CD14-positive monocyte (primary cell): ENCODE data around the gene TSPOAP1. TPM values are rescaled to one million over a fixed set of nuclear protein-coding genes. Genes with fewer than 3 reads are reported as not detected.

Experiments used
- DNase-seq, 3 donors: peaks; one replicate each; pipeline ENCODE4 v3.0.0-alpha.2; 2011 to 2022
- H2AFZ ChIP-seq: 2 replicates; pipeline ENCODE4 v1.6.0; 2012; ENCODE audit warnings: mild to moderate bottlenecking, low read depth, low read length, inconsistent platforms; ENCODE audit not compliant: insufficient read depth, poor library complexity, severe bottlenecking
- H3K27ac ChIP-seq, 2 donors: 1 replicate in 1 of 2; 2 replicates in 1 of 2; pipeline ENCODE4 v1.5.1; 2012 to 2013; ENCODE audit warnings: low read length in 2 of 2, control low read depth in 1 of 2, inconsistent platforms in 1 of 2, low read depth in 1 of 2, mild to moderate bottlenecking in 1 of 2
- H3K27me3 ChIP-seq, 2 donors: one replicate each; pipeline versions ENCODE4 v1.6.0 to v1.6.1; 2011 to 2013; ENCODE audit warnings: low read length in 2 of 2; ENCODE audit not compliant: control insufficient read depth in 2 of 2, insufficient read depth in 2 of 2
- H3K36me3 ChIP-seq, 2 donors: replicated peaks in 1 of 2; 1 replicate in 1 of 2; 2 replicates in 1 of 2; pipeline versions ENCODE4 v1.5.1 to v1.6.1; 2012 to 2013; ENCODE audit warnings: low read length in 2 of 2, control low read depth in 1 of 2, inconsistent platforms in 1 of 2, mild to moderate bottlenecking in 1 of 2; ENCODE audit not compliant: insufficient read depth in 2 of 2, control insufficient read depth in 1 of 2
- H3K4me1 ChIP-seq, 2 donors: 1 replicate in 1 of 2; 2 replicates in 1 of 2; pipeline versions ENCODE4 v1.5.1 to v1.6.1; 2012 to 2013; ENCODE audit warnings: low read length in 2 of 2, control low read depth in 1 of 2, inconsistent platforms in 1 of 2, mild to moderate bottlenecking in 1 of 2, moderate library complexity in 1 of 2; ENCODE audit not compliant: insufficient read depth in 2 of 2, control insufficient read depth in 1 of 2
- H3K4me2 ChIP-seq: replicated peaks from 2 replicates; pipeline ENCODE3; 2012; ENCODE audit warnings: low read length, moderate library complexity, mild to moderate bottlenecking; ENCODE audit not compliant: poor library complexity, severe bottlenecking; ENCODE audit errors: extremely low read depth
- H3K4me3 ChIP-seq, 3 experiments: fragments of 200-600 bp in 1 of 3; sonication (generic) in 1 of 3; replicated peaks in 1 of 3; 1 replicate in 2 of 3; 2 replicates in 1 of 3; pipeline ENCODE4 v1.5.1; 2011 to 2013; ENCODE audit warnings: low read length in 3 of 3, mild to moderate bottlenecking in 3 of 3, control low read depth in 2 of 3, low read depth in 2 of 3, inconsistent platforms in 1 of 3, moderate library complexity in 1 of 3
- H3K79me2 ChIP-seq: 2 replicates; pipeline ENCODE4 v1.6.0; 2012; ENCODE audit warnings: mild to moderate bottlenecking, control low read depth, inconsistent platforms, low read length, moderate library complexity; ENCODE audit not compliant: insufficient read depth
- H3K9ac ChIP-seq: 2 replicates; pipeline ENCODE4 v1.6.0; 2017; ENCODE audit warnings: low read length, mild to moderate bottlenecking; ENCODE audit not compliant: insufficient read depth, poor library complexity, severe bottlenecking
- H3K9me3 ChIP-seq, 2 donors: replicated peaks in 1 of 2; 1 replicate in 1 of 2; 2 replicates in 1 of 2; pipeline versions ENCODE4 v1.5.1 to v1.6.1; 2012 to 2013; ENCODE audit warnings: low read length in 2 of 2, control low read depth in 1 of 2; ENCODE audit not compliant: control insufficient read depth in 1 of 2, insufficient read depth in 1 of 2
- H4K20me1 ChIP-seq: 2 replicates; pipeline ENCODE4 v1.6.0; 2012; ENCODE audit warnings: mild to moderate bottlenecking, low read length, control low read depth, moderate library complexity; ENCODE audit not compliant: insufficient read depth
- H3K27ac Mint-ChIP-seq, 7 donors: one replicate each; pipeline ENCODE4 v1.8.0; 2020; ENCODE audit warnings: mild to moderate bottlenecking in 7 of 7, mixed read lengths in 7 of 7, moderate library complexity in 6 of 7, inconsistent platforms in 2 of 7
- H3K27me3 Mint-ChIP-seq, 3 donors: one replicate each; pipeline ENCODE4 v1.8.0; 2021 to 2022; ENCODE audit warnings: low read depth in 3 of 3, mild to moderate bottlenecking in 3 of 3, mixed read lengths in 3 of 3, moderate library complexity in 3 of 3, inconsistent platforms in 1 of 3
- H3K36me3 Mint-ChIP-seq, 2 donors: one replicate each; pipeline ENCODE4 v1.8.0; 2020; ENCODE audit warnings: mixed read lengths in 2 of 2, inconsistent platforms in 1 of 2, mild to moderate bottlenecking in 1 of 2
- H3K4me1 Mint-ChIP-seq: one replicate; pipeline ENCODE4 v1.8.0; 2020; ENCODE audit warnings: mild to moderate bottlenecking, mixed read lengths
- H3K4me3 Mint-ChIP-seq, 2 donors: one replicate each; pipeline ENCODE4 v1.8.0; 2020; ENCODE audit warnings: mild to moderate bottlenecking in 2 of 2, mixed read lengths in 2 of 2, moderate library complexity in 1 of 2
- H3K9me3 Mint-ChIP-seq, 7 donors: one replicate each; pipeline ENCODE4 v1.8.0; 2020 to 2022; ENCODE audit warnings: mixed read lengths in 7 of 7, mild to moderate bottlenecking in 6 of 7, moderate library complexity in 6 of 7, inconsistent platforms in 2 of 7
- WGBS: methylation state at CpG from one replicate; pipeline ENCODE4 v1.1.5; 2013; ENCODE audit warnings: missing lambda C conversion rate; ENCODE audit not compliant: insufficient coverage; 5-methylcytosine and 5-hydroxymethylcytosine counted together
- intact Hi-C, 2 donors: fragments of 100-400 bp; cut with micrococcal nuclease; formaldehyde crosslinking; loops; one replicate each; pipeline versions ENCODE4 v1.15.0 to v1.15.1; 2023
- polyA plus RNA-seq, 3 donors: library from polyadenylated mRNA; depleted of rRNA in 1 of 3; unstranded in 2 of 3; stranded (reverse) in 1 of 3; fragments of 300-500 nt in 2 of 3; fragments of >200 nt in 1 of 3; fragmentation: Illumina TruSeq in 2 of 3; gene quantifications; 1 replicate in 2 of 3; 2 replicates in 1 of 3; pipeline ENCODE4 v1.2.3, GENCODE V29; 2012 to 2021
- TF ChIP-seq, protein P1 (sequence below): fragments of 200-600 bp; IDR thresholded peaks from one replicate; pipeline ENCODE4 v1.8.0; 2022; ENCODE audit warnings: antibody characterized with exemption, mild to moderate bottlenecking

TSPOAP1 gene
- polyA plus RNA-seq, 3 donors, result 0.10 to 14.0 (median 0.18) TPM

DNA sequence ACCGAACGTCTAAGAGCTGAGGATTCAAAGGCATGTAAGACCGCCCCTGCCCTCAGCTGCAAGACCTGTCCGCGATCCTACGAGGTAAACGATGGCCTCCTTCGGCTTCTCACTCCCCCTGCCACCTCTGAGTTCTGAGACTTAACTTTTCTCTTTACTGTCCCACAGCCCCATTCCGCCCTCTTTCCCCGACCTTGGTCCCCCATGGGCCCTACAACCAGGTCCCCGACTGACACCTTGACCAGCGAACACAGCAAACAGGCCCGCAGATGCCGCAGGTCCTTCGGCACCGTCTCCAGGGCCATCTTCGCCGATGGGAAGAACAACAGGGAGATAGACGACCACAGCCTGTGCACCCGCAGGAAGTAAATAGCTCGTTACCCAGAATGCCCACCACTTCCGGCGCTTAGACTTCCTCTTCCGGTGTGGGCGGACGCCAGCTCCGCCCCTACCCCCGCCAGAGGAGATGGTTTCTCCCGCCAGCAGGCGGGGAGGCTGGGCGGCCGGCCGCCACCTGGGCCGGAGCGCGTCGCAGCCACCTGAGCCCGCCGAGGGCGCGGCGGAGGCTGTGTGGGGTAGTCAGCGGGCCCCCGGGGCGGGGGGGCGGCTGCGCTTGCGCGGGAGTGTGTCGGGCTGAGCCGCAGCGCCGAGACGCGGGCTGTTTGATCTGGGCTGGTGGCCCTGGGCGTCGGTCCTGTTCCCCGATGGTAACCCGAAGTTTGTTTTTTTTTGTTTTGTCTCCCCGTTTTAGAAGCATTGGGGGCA, 23.4 kb upstream of the TSPOAP1 start, which contains the start of gene SUPT4H1:
SUPT4H1 (minus strand) TSS at position 371 of the 765 bp plus-strand sequence; CDS start at position 305, 66 bp downstream.
- peaks cover 36% of the 10 kb centered on the region for H4K20me1 ChIP-seq
- H3K4me1 ChIP-seq, result peaks cover 25 to 38% of the 10 kb centered on the region in 2 donors
- Mint-ChIP-seq H3K36me3 (peaks cover 30 to 41% of the 10 kb centered on the region in 2 donors), H3K9me3 (peaks cover 0 to 2% (median 0%) of the 10 kb centered on the region in 7 donors), H3K27me3 (peaks cover 0 to 2% (median 0%) of the 10 kb centered on the region in 3 donors), H3K4me3 (peak within 1 kb of the TSS; percentile 100), H3K4me1 (peaks cover 45% of the 10 kb centered on the region), H3K27ac (peak within 1 kb of the TSS; percentile 98 to 100 (median 99))
- peaks cover 30 to 32% of the 10 kb centered on the region in 2 donors for H3K36me3 ChIP-seq
- H3K9me3 ChIP-seq, result no peaks in the 10 kb centered on the region
- peak; percentile 91 to 92 (median 92) for DNase-seq
- H3K4me2 ChIP-seq, result peak within 1 kb of the TSS; percentile 92
- peak within 1 kb of the TSS; percentile 84 for H3K9ac ChIP-seq
- WGBS, result under 1% methylated on average over 59 of the region's 60 CpGs
- H3K4me3 ChIP-seq, result peak within 1 kb of the TSS; percentile 79 to 97 (median 94)
- peaks cover 55% of the 10 kb centered on the region for H3K79me2 ChIP-seq
- intact Hi-C loops, result loop anchor here (2.0 to 5.0 kb wide), 3 partner anchors 13 to 65 kb away; partner anchors contain the start of gene RNF43 (in 1 of the 2)
- no peaks in the 10 kb centered on the region for H3K27me3 ChIP-seq
- TF ChIP-seq, protein P1, sequence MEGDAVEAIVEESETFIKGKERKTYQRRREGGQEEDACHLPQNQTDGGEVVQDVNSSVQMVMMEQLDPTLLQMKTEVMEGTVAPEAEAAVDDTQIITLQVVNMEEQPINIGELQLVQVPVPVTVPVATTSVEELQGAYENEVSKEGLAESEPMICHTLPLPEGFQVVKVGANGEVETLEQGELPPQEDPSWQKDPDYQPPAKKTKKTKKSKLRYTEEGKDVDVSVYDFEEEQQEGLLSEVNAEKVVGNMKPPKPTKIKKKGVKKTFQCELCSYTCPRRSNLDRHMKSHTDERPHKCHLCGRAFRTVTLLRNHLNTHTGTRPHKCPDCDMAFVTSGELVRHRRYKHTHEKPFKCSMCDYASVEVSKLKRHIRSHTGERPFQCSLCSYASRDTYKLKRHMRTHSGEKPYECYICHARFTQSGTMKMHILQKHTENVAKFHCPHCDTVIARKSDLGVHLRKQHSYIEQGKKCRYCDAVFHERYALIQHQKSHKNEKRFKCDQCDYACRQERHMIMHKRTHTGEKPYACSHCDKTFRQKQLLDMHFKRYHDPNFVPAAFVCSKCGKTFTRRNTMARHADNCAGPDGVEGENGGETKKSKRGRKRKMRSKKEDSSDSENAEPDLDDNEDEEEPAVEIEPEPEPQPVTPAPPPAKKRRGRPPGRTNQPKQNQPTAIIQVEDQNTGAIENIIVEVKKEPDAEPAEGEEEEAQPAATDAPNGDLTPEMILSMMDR, result no peak
- H2AFZ ChIP-seq, result peak within 1 kb of the TSS; percentile 79
- H3K27ac ChIP-seq, result peak within 1 kb of the TSS; percentile 89 to 95

DNA sequence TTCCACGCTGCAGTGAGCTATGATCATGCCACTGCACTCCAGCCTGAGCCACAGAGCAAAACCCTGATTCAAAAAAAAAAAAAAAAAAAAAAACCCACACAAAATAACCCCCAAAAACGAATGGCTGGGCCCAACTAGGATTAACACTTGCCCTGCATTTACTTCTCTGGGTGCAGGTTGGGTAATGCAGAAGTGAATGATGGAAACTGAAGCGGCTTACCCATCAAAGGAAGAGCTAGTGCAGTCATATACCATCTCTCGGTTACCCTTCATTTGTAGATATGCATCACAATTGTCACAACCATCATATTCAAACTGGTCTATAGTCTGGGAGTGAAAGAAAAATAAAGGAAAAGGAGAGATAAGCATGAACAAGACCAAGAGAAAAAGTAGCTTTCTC, 22.6 kb upstream of the TSPOAP1 start:
- Histone ChIP-seq H3K4me2 (peak overlapping the region; percentile 92), H3K27ac (peak overlapping the region; percentile 80 to 95), H3K79me2 (peaks cover 63% of the 10 kb centered on the region), H3K4me1 (peaks cover 26 to 39% of the 10 kb centered on the region in 2 donors), H3K9ac (peak overlapping the region; percentile 84), H3K4me3 (peak overlapping the region; percentile 79 to 97 (median 94)), H3K36me3 (peaks cover 38 to 40% of the 10 kb centered on the region in 2 donors), H3K9me3 (no peaks in the 10 kb centered on the region), H4K20me1 (peaks cover 36% of the 10 kb centered on the region), H3K27me3 (no peaks in the 10 kb centered on the region), H2AFZ (no peak overlapping the region)
- TF ChIP-seq, protein P1, result no peak
- Mint-ChIP-seq H3K27me3 (peaks cover 0 to 2% (median 0%) of the 10 kb centered on the region in 3 donors), H3K36me3 (peaks cover 38 to 49% of the 10 kb centered on the region in 2 donors), H3K9me3 (peaks cover 0 to 2% (median 0%) of the 10 kb centered on the region in 7 donors), H3K4me1 (peaks cover 46% of the 10 kb centered on the region), H3K4me3 (peak overlapping the region; percentile 100), H3K27ac (peak overlapping the region; percentile 98 to 100 (median 99))
- DNase-seq, result no peak
- intact Hi-C loops, result loop anchor here in 1 of 2 donors (5.0 kb wide), 1 partner anchor 66 kb away; the partner anchor contains the start of gene RNF43
- WGBS, result no CpG with 5 or more reads among the region's 4 CpGs
